ENCODE results near the gene FAM25A.

DNA sequence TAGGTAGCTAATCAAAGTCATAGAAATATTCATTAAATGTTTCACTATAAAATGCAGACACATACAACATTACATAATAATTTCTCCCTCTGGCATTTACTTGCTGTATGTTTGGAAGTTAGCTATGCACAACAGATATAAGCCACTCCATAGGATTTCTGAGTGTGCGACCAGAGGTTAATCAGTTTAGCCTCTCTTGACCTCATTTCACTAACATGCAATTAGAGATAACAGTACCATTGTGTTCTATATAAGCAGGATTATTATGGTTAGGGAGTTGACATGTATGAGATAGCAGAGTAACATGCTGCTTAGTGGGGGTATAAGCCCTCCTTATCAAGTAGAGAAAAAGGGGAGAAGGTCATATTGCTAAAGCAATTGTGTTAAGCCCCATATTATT is 48.2 kb downstream of the FAM25A start:
- TF ChIP-seq, protein P1, sequence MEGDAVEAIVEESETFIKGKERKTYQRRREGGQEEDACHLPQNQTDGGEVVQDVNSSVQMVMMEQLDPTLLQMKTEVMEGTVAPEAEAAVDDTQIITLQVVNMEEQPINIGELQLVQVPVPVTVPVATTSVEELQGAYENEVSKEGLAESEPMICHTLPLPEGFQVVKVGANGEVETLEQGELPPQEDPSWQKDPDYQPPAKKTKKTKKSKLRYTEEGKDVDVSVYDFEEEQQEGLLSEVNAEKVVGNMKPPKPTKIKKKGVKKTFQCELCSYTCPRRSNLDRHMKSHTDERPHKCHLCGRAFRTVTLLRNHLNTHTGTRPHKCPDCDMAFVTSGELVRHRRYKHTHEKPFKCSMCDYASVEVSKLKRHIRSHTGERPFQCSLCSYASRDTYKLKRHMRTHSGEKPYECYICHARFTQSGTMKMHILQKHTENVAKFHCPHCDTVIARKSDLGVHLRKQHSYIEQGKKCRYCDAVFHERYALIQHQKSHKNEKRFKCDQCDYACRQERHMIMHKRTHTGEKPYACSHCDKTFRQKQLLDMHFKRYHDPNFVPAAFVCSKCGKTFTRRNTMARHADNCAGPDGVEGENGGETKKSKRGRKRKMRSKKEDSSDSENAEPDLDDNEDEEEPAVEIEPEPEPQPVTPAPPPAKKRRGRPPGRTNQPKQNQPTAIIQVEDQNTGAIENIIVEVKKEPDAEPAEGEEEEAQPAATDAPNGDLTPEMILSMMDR (conservative IDR thresholded peaks at IDR 0.05): no peak
- no peak for TF ChIP-seq ZFX (IDR thresholded peaks at IDR 0.05)
